Activated CD4-positive, alpha-beta T cell treated with anti-CD3 and anti-CD28 coated beads, Interleukin-2, amount 50 U/mL, for 4 hours (primary cell): ENCODE measurements around the gene B3GAT3.
"Not testable (repeated sequence)": the region's sequence is repeated elsewhere in the genome, so short reads cannot be mapped to it uniquely, and the experiment has no call there.

ENCODE experiments used
- DNase-seq, 2 experiments: peaks; one replicate each; pipeline ENCODE4 v3.0.0-alpha.2; 2020

The B3GAT3 gene

GRCh38 chr11:62577046-62577714, 44.6 kb downstream of the B3GAT3 start:
- DNase-seq: no peak

- no peak for DNase-seq
Measured at GRCh38 chr11:62575837-62576236, 45.9 kb downstream of the B3GAT3 start.

- DNase-seq: no peak
Measured at GRCh38 chr11:62575156-62575555, 46.6 kb downstream of the B3GAT3 start.

GRCh38 chr11:62574363-62575071, 47.3 kb downstream of the B3GAT3 start:
- DNase-seq: no peak

GRCh38 chr11:62573592-62574362, 48.0 kb downstream of the B3GAT3 start, which contains the start of gene EEF1G:
TSS of gene EEF1G (minus strand) at chr11:62573891. CDS start at chr11:62573842, 49 bp downstream.
- peak; percentile 97 for DNase-seq

- DNase-seq: peak in 1 of 2 experiments; percentile 21
Measured at GRCh38 chr11:62573006-62573591, 48.7 kb downstream of the B3GAT3 start.

GRCh38 chr11:62572431-62572830, 49.4 kb downstream of the B3GAT3 start:
- no peak for DNase-seq

- not testable (repeated sequence) for DNase-seq
Measured at GRCh38 chr11:62571493-62571892, 50.3 kb downstream of the B3GAT3 start.

GRCh38 chr11:62570903-62571302, 50.9 kb downstream of the B3GAT3 start:
- DNase-seq: not testable (repeated sequence)

- DNase-seq: no peak
Measured at GRCh38 chr11:62569611-62570010, 52.2 kb downstream of the B3GAT3 start.

GRCh38 chr11:62567018-62567633, 54.7 kb downstream of the B3GAT3 start:
- DNase-seq: no peak

GRCh38 chr11:62566247-62566646, 55.5 kb downstream of the B3GAT3 start:
- DNase-seq: no peak
